Fibroblast of skin of back (primary cell): ENCODE data around the gene RPS6KA1. TPM values are rescaled to one million over a fixed set of nuclear protein-coding genes. Genes with fewer than 3 reads are reported as not detected.
"Not testable (repeated sequence)": the region's sequence is repeated elsewhere in the genome, so short reads cannot be mapped to it uniquely, and the experiment has no call there.

ENCODE experiments used
- DNase-seq: peaks from one replicate; pipeline ENCODE4 v3.0.0-alpha.2; 2013
- polyA plus RNA-seq, 2 experiments: library from polyadenylated mRNA; unstranded; fragments of 120-200 nt; gene quantifications; one replicate each; pipeline ENCODE4 v1.2.1, GENCODE V29; 2013; ENCODE audit not compliant: insufficient read length in 2 of 2

RPS6KA1 gene
- polyA plus RNA-seq (2013, experiment 1 of 2; ENCODE audit: insufficient read length), result 6.5 TPM
- polyA plus RNA-seq (2013, experiment 2 of 2; ENCODE audit: insufficient read length), result 3.9 TPM

DNA sequence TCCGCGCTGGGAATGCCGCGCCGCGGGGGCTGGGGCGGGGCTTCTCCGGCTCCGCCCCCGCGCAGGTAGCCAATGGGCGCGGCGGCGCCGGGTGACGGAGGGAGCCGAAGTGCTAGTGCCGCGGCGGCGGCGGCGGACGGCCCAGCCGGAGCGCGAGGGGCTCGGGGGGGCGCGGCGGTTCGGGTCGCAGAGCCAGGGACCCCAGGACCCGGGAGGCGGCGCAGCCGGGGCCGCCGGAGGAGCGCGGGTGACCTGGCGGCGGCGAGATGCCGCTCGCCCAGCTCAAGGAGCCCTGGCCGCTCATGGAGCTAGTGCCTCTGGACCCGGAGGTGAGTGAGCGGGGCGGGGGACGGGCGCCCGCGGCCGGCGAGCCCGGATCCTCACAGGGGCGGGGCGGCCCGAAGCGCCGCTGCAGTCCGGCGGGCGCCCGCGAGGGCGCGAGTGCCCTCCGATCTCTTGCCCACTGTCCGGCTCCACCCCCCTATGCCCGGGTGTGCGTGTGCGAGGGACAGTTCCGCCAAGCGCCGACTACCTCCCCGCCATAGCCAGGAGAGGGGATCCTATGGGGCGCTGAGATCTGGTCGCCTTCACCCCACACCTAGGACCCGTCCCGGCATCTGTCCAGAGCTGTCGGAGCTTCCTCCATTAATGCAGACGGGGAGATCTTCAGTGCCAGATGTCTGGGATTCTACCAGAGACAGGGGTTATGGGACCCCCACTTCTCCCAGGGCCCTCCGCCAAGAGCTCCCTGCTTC lies at the start of gene RPS6KA1:
RPS6KA1 (plus strand) TSS at position 107 of the 755 bp plus-strand sequence; CDS start at position 267, 160 bp downstream.
- DNase-seq, result peak; percentile 53

DNA sequence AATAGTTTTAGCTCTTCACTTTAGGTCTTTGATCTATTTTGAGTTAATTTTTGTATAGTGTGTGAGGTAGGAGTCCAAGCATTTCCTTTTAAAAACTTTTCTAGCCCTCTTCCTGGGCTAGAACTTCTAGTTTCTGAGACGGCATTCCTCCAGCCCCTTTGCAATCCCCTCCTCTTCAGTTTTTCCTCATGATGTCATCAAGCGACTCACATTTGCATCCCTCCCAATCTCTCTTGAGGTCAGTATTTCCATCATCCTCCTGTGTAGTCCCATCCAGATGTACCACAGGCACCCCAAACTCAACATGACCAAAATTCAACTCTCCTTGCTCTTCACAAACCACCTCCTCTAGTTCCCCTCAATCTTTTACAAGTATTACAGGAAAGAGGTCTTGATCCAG lies 46.6 kb upstream of the RPS6KA1 start:
- peak; percentile 83 for DNase-seq

DNA sequence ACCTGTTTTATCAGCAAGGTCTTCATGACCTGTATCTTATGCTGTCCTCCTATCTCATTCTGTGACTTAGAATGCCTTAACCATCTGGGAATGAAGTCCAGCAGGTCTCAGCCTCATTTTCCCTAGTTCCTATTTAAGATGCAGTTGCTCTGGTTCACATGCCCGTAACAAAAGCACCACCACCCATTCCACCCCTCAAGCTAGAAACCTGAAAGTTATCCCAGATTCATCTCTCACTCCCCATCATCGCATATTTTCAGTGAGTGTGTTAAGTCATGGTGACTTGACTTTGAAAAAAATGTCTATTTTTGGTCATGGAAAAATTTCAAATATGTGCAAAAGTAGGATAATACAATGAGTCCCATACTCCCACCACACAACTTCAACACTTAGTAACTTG lies 45.6 kb upstream of the RPS6KA1 start:
- DNase-seq, result peak; percentile 78

DNA sequence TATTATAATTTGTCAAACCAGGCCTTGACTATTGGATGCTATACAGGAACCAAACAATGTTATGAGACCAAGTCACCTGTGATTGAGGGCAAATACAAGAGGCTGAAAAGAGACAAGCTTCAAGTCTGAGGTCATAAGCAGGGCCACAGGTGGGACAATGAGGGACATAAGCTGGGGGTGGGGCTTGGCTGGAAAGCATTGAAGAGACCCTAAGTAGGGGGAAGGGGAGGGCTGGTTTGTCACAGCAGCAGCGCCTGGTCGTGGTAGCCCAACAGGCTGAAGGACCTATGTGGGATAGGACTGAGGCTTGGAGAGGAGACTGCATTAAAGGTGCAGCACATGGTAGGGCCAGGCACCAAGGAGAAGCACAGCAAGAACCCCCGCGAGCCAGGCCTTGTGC lies 39.4 kb upstream of the RPS6KA1 start:
- no peak for DNase-seq

DNA sequence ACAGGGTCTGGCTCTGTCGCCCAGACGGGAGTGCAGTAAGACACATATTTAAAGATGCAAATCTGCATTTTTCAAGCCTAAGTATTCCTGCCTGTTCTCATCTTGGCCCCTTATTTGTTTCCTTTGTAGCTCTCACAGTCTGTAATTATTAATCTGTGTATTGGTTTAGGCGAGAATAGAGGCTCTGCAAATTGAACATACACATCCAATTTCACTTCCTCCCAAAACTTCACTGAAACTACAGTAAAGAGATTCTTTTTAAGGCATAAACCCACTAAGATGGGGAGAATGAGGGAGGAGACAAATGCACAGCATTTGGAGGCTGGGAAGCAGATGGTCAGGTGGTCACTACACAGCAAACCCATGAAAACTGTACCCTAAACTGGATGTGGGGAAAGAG lies 36.3 kb upstream of the RPS6KA1 start:
- DNase-seq, result no peak

DNA sequence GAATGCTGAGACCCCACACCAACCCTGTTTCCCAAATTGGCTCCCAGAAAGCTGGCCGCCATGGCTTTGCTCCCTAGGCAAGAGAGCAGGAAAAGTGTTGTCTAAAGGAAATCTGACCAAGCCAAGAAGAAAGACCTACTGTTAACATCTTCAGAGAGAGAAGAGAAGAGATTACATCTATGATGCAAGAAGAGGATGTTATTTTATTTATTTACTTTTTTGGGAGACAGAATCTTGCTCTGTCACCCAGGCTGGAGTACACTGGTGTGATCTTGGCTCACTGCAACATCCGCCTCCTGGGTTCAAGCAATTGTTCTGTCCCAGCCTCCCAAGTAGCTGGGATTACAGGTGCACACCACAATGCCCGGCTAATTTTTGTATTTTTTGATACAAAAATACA lies 35.6 kb upstream of the RPS6KA1 start:
- no peak for DNase-seq

DNA sequence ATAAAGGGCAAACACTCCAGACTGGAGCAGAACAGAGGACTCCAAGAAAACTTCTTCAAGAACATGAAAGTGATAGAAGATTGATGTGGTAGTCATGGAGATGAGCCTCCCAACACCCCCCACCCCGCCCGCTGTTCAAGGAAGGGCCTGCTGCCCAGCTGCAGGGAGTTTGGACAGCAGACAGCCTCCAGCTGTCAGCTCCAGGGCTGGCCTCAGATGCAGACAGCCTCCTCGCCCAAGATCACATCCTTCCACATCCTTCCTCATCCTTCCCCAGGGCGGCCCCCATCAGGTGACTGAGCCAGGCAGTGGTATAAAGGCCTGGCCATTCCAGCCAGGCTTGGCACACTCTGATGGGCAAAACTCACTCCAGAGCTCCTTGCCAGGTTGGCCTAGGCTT lies 32.7 kb upstream of the RPS6KA1 start:
- no peak for DNase-seq

DNA sequence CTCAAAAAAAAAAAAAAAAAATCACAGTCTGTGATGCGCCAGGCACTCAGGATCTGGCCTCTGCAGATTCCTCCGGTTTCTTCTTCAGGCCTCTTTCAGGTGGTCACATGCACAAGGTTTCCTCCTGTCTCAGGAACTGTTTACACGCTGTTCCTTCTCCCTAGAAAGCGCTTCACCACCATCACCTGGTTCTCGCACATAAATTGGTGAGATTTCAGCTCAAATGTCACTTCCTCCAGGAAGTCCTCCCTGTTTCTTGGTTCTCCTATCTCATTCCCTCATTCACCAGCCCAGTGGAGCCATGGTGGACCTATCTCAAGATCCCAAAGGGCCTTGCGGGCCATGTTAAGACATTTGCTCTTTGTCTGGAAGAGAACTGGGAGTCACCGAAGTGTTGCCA lies 30.7 kb upstream of the RPS6KA1 start:
- DNase-seq, result no peak

DNA sequence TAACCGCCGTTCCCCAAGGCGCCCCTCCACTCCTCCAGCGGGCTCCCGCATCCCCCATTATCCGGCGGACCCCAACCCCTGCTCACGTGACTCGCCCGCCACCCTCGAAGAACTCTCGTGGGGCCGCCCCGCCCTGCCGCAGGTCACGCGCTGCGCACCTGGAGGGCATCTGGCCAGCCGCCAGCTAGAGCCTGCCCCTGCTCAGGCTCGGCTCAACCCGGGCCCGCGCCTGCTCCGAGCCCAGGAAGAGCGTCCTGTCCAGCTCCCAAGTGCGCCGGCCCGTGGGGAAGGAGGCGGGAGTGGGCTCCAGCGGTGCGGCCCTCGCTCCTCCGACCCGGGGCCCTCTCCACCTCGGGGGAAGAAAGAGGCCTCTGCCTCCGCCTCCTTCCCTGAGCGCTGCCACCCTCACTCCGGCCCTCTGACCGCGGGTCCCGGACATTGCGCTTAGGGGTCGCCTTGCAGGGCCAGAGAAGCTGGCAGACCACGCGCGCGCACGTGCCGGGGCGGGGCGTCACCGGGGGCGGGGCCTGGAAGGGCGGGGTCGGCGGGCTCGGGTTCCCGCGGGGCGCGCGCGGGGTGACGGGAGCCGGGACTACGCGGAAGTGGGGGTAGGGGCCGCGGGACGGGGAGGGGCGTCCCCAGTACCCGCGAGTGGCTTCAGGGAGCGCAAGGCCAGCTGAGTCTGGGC lies 28.9 kb upstream of the RPS6KA1 start:
- no peak for DNase-seq

DNA sequence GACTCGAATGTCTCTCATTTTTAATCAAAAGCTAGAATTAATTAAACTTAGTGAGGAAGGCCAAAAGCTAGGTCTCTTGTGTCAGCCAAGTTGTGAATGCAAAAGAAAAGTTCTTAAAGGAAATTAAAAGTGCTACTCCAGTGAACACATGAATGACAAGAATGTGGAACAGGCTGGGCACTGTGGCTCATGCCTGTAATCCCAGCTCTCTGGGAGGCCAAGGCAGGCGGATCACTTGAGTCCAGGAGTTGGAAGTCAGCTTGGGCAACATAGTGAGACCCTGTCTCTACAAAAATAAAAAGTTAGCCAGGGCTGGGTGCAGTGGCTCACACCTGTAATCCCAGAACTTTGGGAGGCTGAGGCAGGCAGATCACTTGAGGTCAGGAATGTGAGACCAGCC lies 18.9 kb upstream of the RPS6KA1 start:
- peak; percentile 35 for DNase-seq

DNA sequence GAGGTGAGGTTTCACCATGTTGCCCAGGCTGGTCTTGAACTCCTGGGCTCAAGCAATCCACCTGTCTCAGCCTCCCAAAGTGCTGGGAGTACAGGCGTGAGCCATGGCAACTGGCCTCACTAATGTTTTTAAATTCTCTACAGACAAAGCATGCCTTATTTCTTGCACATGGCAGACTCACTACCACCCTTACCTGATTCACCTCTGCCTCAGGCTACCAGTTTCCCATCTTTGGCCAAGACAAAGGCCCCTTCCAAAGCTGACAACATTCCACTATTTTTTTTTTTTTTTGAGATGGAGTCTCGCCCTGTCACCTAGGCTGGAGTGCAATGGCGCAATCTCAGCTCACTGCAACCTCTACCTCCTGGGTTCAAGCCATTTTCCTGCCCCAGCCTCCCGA lies 13.7 kb upstream of the RPS6KA1 start:
- not testable (repeated sequence) for DNase-seq

DNA sequence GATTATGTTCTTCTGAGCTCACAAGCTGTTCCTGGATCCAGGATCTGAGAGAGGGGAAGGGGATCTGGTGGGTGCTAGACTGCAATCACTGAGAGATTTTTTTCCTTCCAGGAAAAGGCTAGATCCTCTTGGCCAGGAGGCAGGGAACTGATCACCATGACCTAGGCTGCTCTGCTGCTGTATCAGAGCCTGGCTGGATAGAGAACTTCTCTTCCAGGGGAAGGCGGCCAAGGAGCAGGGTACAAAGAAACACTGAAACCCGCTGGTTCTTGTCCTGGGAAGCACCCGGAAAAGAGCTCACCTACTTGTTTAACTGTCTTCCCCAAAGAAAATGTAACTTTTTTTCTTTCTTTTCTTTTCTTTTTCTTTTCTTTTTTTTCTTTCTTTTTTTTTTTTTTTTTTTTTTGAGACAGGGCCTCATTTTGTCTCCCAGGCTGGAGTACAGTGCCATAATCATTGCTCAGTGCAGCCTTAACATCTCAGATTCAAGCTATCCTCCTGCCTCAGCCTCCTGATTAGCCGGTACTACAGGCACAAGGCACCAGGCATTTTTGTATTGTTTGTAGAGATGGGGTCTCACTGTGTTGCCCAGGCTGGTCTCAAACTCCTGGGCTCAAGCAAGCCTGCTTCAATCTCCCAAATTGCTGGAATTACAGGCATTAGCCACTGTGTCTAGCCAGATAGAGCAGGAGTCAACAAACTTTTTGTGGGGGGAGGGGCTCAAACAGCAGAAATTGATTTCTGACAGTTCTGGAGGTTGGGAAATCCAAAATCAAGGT lies 12.4 kb upstream of the RPS6KA1 start:
- DNase-seq, result no peak

DNA sequence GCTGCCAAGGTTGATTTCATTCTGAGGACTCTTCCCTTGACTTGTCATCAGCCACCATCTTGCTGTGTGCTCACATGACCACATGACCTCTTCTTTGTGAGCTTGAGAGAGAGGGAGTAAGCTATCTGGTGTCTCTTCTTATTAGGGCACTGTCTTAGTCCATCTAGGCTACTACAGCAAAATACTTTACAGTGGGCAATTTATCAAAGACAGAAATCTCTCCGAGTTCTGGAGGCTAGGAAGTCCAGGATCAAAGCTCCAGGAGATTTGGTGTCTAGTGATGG lies 11.9 kb upstream of the RPS6KA1 start:
- no peak for DNase-seq

DNA sequence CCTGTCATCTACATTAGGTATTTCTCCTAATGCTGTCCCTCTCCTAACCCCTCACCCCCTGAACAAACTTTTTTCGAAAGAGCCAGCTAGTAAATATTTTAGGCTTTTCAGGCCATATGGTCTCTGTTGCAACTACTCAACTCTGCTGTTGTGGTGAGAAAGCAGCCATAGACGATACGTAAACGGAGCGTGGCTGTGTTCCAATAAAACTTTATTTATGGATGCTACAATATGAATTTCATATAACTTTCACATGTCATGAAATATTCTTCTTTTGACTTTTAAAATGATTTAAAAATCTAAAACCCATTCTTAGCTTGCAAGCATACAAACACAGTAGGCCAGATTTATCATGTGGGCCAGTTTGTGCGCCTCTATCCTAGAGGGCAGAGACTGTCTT lies 11.2 kb upstream of the RPS6KA1 start:
- DNase-seq, result no peak

DNA sequence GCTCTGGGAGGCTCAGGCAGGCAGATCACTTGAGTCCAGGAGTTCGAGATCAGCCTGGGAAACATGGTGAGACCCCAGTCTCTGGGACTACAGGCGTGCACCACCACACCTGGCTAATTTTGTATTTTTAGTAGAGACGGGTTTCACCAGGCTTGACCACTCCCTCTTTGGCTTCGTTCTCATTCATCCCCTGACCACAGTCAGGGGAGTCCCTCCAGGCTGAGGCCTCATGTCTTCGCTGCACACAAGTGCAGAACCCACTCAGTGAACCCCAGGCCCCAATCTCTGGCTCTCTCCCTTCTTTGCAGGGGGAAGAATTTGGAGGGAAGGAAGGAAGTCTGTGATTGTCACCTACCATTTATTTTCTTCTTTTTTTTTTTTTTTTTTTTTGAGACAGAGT lies 9.2 kb upstream of the RPS6KA1 start:
- no peak for DNase-seq

DNA sequence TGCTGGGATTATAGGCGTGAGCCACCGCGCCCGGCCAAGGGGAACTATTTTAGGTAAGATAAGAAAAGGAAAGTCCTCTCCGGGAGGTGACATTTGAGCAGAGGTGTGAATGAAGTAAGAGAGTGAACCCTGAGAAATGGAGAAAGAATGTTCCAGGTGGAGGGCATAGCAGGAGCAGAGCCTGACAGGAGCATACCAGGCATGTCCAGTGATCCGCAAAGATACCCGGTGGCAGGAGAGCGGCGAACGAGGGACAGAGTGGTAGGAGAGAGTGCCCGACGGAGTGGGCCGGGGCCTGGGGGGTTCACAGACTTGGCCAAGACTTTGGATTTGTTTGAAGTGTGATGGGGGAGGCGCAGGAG lies 7.9 kb upstream of the RPS6KA1 start:
- DNase-seq, result no peak

DNA sequence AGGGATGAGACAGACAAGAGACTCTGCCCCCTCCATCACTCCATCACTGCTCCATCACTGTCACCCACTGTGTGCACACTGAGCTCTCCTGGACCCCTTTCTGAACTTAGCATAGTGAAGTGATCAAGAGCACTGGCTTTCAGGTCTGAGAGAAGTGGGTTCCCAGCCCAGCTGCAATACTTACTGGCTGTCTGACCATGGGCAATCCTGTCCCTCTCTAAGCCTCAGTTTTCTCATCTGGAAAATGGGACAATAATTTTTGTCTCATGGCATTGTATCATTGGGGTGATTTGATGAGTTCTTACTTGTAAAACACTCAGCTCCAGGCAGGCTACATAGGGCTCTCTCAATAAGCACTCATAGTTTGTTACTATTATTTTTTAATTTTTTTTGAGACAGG lies 7.5 kb upstream of the RPS6KA1 start:
- no peak for DNase-seq

DNA sequence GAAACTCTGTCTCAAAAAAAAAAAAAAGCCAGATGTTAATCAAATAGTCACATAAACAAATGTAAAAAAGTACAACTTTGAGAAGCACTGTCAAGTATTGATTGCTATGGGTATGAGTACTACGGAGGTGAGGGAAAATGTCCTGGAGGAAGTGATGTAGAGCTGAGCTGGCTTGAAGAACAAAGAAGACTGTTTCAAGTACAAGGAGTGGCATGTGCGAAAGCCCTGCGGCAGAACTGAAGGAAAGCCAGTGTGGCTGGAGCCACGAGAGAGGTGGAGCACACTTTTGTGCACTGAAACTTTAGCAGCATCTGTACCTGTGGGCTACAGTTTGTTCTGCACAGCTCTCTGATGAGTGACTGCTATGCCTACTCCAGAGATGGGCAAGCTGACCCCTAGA lies 5.4 kb upstream of the RPS6KA1 start:
- no peak for DNase-seq

DNA sequence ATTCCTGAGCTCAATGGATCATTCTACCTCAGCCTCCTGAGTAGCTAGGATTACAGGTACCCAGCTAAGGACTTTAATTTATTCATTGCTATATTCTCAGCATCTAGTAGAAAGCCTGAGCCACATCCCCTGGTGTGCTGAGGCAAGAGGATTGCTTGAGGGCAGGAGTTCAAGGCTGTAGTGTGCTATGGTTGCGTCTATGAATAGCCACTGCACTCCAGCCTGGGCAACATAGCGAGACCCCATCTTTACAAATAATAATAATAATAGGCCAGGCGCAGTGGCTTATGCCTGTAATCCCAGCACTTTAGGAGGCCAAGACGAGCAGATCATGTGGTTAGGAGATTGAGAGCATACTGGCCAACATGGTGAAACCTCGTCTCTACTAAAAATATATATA lies 3.3 kb upstream of the RPS6KA1 start:
- DNase-seq, result no peak

DNA sequence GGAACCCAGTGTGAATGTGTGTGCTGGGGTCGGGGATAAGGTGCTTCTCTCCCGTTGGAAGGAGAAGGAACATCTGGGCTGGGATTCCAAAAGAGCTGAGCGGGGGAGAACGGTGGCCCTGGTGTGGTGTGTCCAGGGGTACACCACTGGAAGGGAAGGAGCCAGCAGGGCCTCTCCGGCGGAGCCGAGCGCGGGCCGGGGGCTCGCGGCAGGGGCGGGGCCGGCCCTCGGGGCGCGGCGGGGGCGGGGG lies 231 bp upstream of the RPS6KA1 start:
- DNase-seq, result peak; percentile 5

DNA sequence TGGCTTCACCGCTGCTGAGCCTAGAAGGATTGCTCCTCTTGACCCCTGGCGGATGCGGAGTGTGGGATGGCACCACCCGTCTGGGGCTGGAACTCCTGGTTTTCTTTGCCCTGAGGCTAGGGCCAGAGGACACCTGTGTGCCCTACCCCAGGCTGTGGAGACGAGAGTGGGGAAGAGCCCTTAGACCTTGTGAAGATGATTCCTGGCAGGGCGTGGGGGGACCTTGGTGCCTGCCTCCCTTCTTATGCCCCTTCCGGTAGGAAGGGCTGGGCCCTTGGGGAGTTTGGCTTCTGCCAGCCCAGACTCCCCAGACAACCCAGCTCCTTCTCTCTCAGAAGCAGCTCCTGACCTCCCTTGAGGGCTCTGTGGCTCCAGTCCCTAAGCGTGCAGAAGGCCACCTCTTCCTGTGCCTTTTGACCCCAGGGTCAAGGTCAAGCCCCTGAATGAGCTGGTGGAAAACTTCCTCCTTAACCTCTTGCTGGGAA lies 891 bp downstream of the RPS6KA1 start:
- no peak for DNase-seq

DNA sequence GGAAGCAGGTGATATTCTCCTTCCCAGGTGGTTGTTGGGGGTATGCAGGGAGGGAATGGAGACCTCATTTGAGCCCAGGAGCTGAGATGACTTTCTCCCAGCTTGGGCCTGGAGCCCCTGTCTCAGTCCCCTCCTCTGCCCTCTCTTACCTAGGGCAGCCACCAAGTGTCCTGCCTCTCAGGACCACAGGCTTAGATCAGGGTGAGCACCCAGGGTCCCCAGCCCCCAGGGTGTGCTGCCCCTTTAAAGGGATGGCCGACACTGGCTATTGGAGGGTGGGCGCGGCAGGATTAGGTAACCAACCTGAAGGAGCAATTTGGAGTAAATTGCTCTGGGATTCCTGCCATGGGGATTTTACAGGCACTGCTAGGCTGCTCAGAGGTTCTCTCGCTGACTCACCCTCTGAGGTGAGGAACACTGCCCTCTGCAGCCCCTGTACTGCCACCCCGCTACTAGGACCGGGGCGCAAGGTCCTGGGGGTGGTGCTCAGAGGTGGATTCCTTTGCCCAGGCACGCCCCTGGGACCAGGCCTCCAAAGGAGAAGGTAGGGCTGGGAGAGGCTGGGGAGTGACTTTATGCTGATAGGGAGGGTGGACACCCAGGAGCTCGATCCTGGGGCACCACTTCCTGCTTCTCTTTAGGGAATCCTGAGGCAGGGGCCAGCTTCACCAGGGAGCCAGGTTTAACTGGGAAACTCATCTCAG lies 1.5 kb downstream of the RPS6KA1 start:
- DNase-seq, result peak; percentile 37

DNA sequence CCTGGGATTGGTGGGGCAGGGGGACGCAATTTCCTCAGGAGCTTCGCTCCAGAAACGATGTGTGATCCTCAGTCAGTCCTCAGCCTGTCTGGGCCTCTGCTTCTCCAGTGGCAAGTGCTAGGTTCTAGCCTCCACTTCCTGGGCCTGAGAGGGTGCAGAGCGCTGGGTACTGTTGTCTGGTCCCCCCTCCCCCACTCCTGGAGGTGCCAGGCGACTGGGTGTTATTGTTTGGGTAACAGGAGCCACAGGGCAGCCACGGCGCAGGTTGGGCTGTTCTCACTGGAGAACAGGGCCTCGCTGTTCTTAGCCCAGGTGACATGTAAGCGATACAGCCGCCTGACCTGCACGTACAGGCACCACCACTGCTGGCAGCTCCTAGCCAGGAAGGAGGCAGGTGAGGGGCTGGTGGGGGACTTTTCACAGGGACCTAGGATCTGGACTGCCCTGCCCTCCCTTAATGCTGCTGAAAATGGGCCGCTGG lies 2.1 kb downstream of the RPS6KA1 start:
- no peak for DNase-seq
